RPMI7951 (cell line): ENCODE data around the gene GBP2. TPM values are rescaled to one million over a fixed set of nuclear protein-coding genes. Genes with fewer than 3 reads are reported as not detected.
"Not testable (repeated sequence)": the region's sequence is repeated elsewhere in the genome, so short reads cannot be mapped to it uniquely, and the experiment has no call there.

Experiments used
- DNase-seq: peaks from one replicate; pipeline ENCODE4 v3.0.0-alpha.2; 2012; ENCODE audit warnings: low read depth
- total RNA-seq: library from RNA; depleted of rRNA; stranded (reverse); fragments of >200 nt; shearing (Covaris generic); gene quantifications from 2 replicates; pipeline ENCODE4 v1.2.3, GENCODE V29; 2014

The GBP2 gene
- total RNA-seq, 1 experiment from 2014 or later = 37.1 TPM

DNA sequence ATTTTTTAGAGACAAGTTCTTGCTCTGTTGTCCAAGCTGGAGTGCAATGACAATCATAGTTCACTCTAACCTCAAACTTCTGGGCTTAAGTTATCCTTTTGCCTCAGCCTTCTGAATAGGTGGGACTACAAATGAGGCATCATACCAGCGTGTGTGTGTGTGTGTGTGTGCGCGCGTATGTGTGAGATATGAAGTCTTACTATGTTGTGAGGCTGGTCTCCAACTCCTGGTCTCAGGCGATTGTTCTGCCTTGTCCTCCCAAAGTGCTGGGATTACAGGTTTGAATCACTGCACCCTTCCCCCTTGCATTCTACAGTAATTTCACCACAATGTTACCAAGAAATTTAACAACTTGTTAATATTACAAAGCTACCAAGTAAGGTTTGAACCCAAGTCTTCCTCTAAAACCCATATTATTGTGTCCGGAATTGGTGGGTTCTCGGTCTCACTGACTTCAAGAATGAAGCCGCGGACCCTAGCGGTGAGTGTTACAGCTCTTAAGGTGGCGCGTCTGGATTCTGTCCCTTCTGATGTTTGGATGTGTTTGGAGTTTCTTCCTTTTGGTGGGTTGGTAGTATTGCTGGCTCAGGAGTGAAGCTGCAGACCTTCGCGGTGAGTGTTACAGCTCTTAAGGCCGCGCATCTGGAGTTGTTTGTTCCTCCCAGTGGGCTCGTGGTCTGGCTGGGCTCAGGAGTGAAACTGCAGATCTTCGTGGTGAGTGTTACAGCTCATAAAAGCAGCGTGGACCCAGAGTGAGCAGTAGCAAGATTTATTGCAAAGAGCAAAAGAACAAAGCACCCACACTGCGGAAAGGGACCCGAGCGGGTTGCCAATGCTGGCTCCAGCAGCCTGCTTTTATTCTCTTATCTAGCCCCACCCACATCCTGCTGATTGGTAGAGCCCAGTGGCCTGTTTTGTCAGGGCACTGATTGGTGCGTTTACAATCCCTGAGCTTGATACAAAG, 970 bp upstream of the GBP2 start:
- peak; percentile 14 for DNase-seq

DNA sequence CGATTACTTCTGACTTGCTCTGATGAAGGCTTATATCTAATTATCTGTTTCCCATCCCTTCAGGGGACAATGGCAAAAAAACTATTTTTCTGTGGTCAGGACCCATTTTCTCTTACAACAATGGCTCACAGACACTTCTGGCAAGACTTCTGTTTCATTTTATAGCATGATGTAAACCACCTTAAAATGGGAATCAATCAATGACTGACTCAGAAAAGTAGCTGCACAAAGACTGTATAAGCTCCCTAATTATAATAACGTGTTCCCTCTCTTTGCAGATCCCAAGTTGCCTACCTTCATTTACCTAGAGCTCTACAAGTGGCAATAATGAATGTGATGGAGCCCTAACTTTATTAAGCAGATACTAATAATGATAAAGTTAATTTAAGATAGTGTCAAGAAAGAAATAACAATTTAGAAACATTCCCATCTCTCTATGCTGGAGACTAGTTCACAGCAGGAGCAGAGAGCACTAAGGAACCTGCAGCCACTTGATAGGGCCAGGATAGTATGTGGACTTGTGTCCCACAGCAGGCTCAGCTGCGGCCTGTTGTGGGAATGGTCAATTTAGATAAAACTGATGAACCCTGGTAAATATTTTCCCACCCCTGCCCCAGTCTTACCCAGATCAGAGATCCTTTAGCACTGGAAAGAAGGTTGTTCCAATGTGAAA, 538 bp downstream of the GBP2 start:
- DNase-seq = peak; percentile 11

- no peak for DNase-seq
These were observed 4.3 kb downstream of the GBP2 start for GRCh38 chr1:89121641-89122040.

GRCh38 chr1:89114662-89115061, 11.3 kb downstream of the GBP2 start:
- no peak for DNase-seq

- no peak for DNase-seq
These were observed 12.9 kb downstream of the GBP2 start for GRCh38 chr1:89112871-89113613.

DNA sequence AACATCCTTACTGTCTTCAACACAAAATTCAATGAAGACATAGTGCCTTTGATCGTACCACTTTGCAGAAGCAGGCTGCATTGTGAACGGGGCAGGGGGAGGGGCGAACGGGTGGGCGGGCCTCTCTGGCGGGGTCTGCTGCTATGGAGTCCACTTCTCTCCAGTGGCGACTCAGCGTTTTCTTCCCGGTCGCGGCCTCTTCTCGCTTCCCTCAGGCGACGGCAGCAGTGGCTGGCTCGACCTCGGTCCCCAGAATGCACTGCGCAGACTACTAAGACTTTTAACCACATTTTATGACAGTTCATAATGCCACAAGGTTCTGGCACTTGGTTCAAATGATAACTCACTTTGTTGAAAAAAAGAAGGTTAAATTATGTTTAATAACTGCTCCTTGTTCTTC, 21.2 kb downstream of the GBP2 start:
- no peak for DNase-seq

GRCh38 chr1:89104147-89104546, 21.8 kb downstream of the GBP2 start:
- DNase-seq = no peak

GRCh38 chr1:89102021-89102420, 23.9 kb downstream of the GBP2 start:
- no peak for DNase-seq

DNA sequence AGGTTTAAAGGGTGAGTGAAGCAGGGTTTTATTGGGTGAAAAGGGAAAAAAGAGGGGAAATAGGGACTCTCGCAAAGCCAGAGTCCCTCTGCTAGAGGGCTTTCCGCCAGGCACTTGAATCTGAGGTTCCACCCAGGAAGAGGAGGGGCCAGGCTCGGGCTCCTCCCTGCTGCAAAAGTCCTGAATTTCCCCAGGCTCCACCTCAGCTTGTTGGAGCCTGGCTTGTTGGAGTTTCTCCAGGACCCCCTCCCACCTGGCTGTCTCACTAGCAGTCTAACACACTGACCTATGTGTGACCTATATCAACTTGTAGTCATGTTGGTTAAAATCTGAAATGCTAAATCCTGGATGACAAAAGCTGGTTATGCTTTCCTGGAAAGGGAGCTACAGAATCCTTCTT, 25.5 kb downstream of the GBP2 start:
- no peak for DNase-seq

- no peak for DNase-seq
These were observed 27.1 kb downstream of the GBP2 start for GRCh38 chr1:89098857-89099256.

DNA sequence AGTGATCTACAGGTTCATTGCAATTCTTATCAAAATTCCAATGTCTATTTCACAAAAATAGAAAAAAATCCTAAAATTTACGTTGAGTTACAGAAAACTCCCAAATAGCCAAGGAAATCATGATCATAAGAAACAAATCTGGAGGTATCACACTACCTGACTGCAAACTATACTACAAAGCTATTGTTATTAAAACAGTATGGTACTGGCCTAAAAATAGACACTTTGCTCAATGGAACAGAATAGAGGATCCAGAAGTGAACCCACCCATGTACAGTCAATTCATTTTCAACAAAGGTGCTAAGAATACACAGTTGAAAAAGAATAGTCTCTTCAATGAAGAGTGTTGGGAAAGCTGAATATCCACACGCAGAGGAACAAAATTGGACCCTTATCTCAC, 30.2 kb downstream of the GBP2 start:
- DNase-seq = no peak

DNA sequence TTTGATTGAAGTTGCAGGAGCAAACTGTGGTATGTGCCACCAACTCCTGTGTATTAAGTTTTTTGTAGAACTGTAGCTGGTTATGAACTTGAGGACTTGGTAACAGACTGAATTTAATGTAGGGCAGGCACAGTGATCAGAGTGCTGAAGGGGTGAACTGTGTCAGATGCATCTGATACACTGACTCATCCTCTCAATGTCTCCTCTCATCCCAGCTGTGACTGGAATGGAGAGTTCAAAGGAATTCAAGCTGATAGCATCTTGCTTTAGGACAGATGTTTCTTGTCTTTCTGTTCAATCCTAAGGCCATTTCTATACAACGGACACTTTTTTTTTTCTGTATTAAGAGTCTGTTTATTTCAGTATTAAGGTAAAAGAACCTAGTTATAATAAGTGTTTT, 36.0 kb downstream of the GBP2 start:
- peak; percentile 64 for DNase-seq

DNA sequence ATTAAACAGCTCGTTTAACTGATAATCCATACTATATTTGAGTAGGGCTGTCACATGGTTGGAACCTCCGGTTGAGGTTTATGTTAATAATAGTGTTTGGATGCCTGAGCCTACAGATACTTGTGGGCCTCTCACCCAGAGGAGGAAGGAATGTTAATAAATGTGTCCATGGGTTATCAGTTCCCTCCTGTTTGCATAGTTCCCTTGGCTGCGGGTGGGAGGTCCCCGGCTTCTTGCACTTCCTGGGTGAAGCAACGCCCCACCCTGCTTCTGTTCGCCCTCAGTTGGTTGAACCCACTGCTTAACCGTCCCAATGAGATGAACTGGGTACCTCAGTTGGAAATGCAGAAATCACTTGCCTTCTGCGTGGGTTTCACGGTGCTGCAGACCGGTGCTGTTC, 37.3 kb downstream of the GBP2 start:
- peak; percentile 53 for DNase-seq

GRCh38 chr1:89087241-89087640, 38.7 kb downstream of the GBP2 start:
- DNase-seq = no peak

GRCh38 chr1:89085781-89086180, 40.1 kb downstream of the GBP2 start:
- no peak for DNase-seq

DNA sequence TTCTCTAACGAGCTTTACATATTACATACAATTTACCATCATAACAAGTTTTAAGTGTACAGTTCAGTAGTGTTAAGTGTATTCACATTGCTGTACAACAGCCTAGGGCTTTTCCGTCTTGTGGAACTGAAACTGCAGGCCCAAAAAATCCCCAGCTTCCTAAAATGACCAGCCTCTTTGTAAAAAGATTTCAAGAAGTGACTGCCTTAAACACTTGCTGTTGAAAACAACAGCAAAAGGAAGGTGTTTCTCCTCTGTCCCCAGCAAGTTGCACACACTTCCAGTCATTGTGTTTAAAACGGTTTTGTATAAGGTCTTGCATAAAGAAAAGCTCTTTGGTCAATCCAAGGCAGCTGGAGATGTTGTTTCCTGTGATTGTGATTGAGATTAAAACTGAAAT, 44.9 kb downstream of the GBP2 start:
- DNase-seq = no peak

DNA sequence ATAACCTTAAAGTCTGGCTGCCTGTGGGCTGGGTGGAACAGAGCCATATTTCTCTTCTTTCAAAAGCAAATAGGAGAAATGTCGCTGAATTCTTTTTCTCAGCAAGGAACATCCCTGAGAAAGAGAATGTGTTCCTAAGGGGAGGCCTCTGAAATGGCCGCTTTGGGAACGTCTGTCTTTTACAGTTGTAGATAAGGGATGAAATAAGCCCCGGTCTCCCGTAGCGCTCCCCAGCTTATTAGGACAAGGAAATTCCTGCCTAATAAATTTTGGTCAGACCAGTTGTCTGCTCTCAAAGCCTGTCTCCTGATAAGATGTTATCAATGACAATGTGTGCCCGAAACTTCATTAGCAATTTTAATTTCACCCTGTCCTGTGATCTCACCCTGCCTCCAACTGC, 45.8 kb downstream of the GBP2 start:
- not testable (repeated sequence) for DNase-seq

- not testable (repeated sequence) for DNase-seq
These were observed 53.3 kb downstream of the GBP2 start for GRCh38 chr1:89072466-89073065.

DNA sequence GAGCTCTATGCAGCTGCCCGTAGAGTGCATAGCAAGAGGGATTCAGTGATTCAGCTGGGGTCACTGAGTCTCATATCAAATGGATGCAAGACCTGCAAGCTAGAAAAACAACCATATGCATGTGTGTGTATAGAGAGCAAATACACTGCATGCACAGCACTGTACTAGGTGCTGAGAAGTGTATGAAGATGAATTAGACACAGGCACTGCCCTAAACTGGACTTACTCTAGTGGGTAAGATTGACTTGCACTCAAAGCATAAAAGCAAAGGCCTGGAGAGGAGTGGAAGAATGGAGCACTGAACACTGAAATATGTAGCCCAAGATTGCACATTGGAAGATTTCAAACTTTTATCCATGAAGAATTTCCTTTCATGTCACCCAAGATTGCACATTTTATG, 55.4 kb downstream of the GBP2 start:
- DNase-seq = no peak

GRCh38 chr1:89069951-89070350, 56.0 kb downstream of the GBP2 start:
- DNase-seq = peak; percentile 32

DNA sequence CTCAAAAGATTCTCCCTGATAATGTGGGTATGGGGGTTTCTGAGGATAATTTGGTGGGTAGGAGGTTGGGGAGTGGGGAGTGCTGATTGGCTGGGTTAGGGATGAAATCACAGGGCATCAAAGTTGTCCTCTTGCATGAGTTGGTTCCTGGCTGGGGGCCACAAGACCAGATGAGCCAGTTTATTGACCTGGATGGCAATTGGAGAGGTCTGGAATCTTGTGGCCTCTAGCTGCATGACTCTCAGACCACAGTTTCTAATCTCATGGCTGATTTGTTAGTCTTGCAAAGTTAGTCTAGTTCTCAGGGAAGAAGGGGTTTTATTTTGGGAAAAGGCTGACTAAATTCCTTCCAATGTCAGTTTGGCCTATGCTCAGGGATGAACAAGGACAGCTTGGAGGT, 57.6 kb downstream of the GBP2 start:
- DNase-seq = peak; percentile 91
